Stimulated activated naive CD8-positive, alpha-beta T cell treated with anti-CD3 and anti-CD28 coated beads, Interleukin-15, Interleukin-2, amounts not matched to agents 100 ng/mL and 50 ng/mL, for 24 hours (primary cell): ENCODE data around the gene RBM20.
"Not testable (repeated sequence)": the region's sequence is repeated elsewhere in the genome, so short reads cannot be mapped to it uniquely, and the experiment has no call there.

Experiments
- H3K27ac Mint-ChIP-seq: one replicate; pipeline ENCODE4 v1.8.0; 2021; ENCODE audit warnings: mild to moderate bottlenecking, mixed read lengths
- H3K27me3 Mint-ChIP-seq: one replicate; pipeline ENCODE4 v1.8.0; 2021; ENCODE audit warnings: mixed read lengths
- H3K36me3 Mint-ChIP-seq: one replicate; pipeline ENCODE4 v1.8.0; 2021; ENCODE audit warnings: low read depth, mixed read lengths
- H3K4me1 Mint-ChIP-seq: one replicate; pipeline ENCODE4 v1.8.0; 2021; ENCODE audit warnings: low read depth, mixed read lengths
- H3K4me3 Mint-ChIP-seq: one replicate; pipeline ENCODE4 v1.8.0; 2021; ENCODE audit warnings: mild to moderate bottlenecking, mixed read lengths
- H3K9me3 Mint-ChIP-seq: one replicate; pipeline ENCODE4 v1.8.0; 2021; ENCODE audit warnings: mixed read lengths

The RBM20 gene

GRCh38 chr10:110617425-110618229 lies 26.5 kb upstream of the RBM20 start:
- H3K27ac Mint-ChIP-seq = peak overlapping the region; percentile 96
- H3K4me3 Mint-ChIP-seq = peak overlapping the region; percentile 49
- H3K4me1 Mint-ChIP-seq = peaks cover 71% of the 10 kb centered on the region
- H3K27me3 Mint-ChIP-seq = no peaks in the 10 kb centered on the region
- no peaks in the 10 kb centered on the region for H3K36me3 Mint-ChIP-seq
- H3K9me3 Mint-ChIP-seq = no peaks in the 10 kb centered on the region

- H3K4me1 Mint-ChIP-seq = peaks cover 65% of the 10 kb centered on the region
- H3K27ac Mint-ChIP-seq = peak overlapping the region; percentile 96
- H3K9me3 Mint-ChIP-seq = no peaks in the 10 kb centered on the region
- H3K27me3 Mint-ChIP-seq = no peaks in the 10 kb centered on the region
- H3K36me3 Mint-ChIP-seq = no peaks in the 10 kb centered on the region
- H3K4me3 Mint-ChIP-seq = peak overlapping the region; percentile 49
These were observed 25.9 kb upstream of the RBM20 start for GRCh38 chr10:110618230-110618610.

DNA sequence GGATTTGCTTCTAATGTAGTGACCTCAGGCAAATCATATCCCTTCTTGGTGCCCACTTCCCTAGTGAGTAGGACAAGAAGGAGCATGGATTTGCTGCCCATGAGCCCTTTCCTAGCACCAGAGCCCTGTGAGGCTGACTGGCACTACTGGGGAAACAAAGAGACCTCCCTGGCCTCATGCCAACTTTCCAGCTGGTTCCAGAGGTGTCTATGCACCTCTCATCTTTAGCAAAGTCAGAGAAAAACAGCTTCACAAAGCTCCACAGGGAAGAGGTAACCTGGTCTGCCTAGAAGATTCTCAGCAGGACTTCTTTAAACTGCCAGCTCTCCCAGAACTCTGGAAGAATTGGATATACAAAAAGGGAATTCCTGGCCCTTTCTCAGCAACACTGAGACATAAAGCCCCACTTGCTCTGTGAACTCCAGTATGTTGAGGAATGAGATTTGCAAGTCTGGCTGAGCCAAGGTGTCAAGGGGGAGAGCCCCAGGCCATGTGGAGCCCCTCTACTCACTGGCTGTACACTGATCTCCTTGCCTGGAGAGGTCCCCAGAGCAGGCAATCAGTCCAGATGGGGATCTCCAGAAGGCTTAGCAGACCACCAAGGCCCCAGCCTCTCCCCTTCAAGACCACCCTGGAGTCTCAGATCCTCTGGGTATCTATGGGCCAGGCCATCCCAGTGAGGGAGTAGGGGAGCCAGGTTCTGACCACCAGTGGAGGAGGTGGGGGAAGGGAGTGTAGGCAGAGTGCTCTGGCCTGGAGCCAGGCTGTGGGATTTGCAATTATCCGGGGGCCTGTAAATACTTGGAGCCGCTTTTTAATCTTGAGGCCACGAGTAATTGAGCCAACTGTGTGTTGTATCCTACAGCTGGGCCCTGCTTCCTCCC lies 24.4 kb upstream of the RBM20 start:
- Mint-ChIP-seq H3K36me3 (no peaks in the 10 kb centered on the region), H3K4me1 (peaks cover 50% of the 10 kb centered on the region), H3K4me3 (no peak overlapping the region), H3K27ac (no peak overlapping the region), H3K9me3 (no peaks in the 10 kb centered on the region), H3K27me3 (no peaks in the 10 kb centered on the region)

- H3K27ac Mint-ChIP-seq = no peak overlapping the region
- H3K4me3 Mint-ChIP-seq = no peak overlapping the region
- H3K4me1 Mint-ChIP-seq = peaks cover 44% of the 10 kb centered on the region
- H3K9me3 Mint-ChIP-seq = no peaks in the 10 kb centered on the region
- H3K36me3 Mint-ChIP-seq = no peaks in the 10 kb centered on the region
- H3K27me3 Mint-ChIP-seq = peaks cover 2% of the 10 kb centered on the region
These were observed 23.8 kb upstream of the RBM20 start for GRCh38 chr10:110620398-110620719.

GRCh38 chr10:110623316-110623715 lies 20.8 kb upstream of the RBM20 start:
- Mint-ChIP-seq H3K27me3 (peaks cover 12% of the 10 kb centered on the region), H3K4me1 (peaks cover 14% of the 10 kb centered on the region)
- H3K9me3 Mint-ChIP-seq, H3K36me3 Mint-ChIP-seq, H3K27ac Mint-ChIP-seq, H3K4me3 Mint-ChIP-seq: not testable (repeated sequence)

- H3K4me3 Mint-ChIP-seq = no peak overlapping the region
- peaks cover 23% of the 10 kb centered on the region for H3K27me3 Mint-ChIP-seq
- H3K27ac Mint-ChIP-seq = no peak overlapping the region
- no peaks in the 10 kb centered on the region for H3K4me1 Mint-ChIP-seq
- no peaks in the 10 kb centered on the region for H3K36me3 Mint-ChIP-seq
- no peaks in the 10 kb centered on the region for H3K9me3 Mint-ChIP-seq
These were observed 18.7 kb upstream of the RBM20 start for GRCh38 chr10:110625356-110625894.

DNA sequence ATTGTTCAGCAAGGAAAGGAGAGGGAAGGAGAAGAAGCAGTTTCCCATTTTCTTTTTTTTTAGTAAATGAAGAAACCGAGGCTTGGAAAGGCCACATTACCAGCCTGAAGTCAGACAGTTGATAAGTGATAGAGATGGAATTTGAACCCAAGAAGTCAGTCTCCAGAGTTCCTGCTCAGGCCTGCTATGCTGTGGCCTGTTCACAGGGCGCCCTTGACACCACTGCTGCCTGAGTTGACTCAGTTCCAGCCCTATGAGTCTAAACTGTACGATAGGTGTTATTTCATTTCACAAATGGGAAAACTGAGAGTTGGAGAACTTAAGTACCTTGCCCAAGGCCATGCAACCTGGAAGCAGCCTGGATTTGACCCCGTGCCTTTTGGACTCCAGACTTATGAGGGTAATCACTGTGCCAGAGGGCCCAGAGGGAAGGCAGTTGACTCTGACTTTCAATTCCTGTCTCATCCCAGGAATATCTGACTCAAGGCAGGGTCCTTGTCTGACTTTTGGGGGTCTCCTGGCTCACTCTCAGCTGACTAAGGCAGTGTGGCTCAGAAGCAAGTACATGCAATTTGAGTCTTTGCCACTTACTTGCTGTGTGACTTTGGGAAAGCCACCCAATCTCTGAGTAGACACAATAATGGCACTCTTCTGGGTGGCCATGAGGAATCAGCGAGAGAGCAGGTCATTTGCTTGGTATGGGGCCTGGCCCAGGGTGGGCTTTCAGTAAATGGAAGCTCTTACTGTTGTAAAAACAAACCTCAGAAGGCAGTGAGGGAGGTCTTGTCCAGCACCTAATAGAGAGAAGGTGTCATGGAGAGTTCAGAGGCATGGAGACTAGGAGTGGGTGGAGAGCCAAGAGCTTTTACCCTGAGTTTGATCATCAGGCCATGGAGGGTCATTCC lies 17.9 kb upstream of the RBM20 start:
- no peaks in the 10 kb centered on the region for H3K4me1 Mint-ChIP-seq
- no peak overlapping the region for H3K4me3 Mint-ChIP-seq
- no peak overlapping the region for H3K27ac Mint-ChIP-seq
- H3K27me3 Mint-ChIP-seq = peaks cover 23% of the 10 kb centered on the region
- H3K9me3 Mint-ChIP-seq = no peaks in the 10 kb centered on the region
- no peaks in the 10 kb centered on the region for H3K36me3 Mint-ChIP-seq

DNA sequence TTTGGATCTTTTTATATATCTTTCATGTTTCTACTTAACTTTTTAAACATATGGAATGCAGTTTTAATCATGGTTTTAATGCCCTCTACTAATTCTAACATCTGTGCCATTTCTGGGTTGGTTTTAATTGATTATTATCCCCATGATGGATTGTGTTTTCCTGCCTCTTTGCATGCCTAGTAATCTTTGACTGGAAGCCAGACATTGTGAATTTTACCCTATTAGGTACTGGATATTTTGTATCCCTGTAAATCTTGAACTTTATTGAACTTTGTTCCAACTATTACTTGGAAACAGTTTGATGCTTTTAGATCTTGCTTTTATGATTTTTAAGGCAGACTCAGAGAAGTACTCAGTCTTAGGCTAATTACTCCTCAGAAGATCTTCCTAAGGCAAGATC lies 16.0 kb upstream of the RBM20 start:
- Mint-ChIP-seq H3K4me3 (no peak overlapping the region), H3K9me3 (no peaks in the 10 kb centered on the region), H3K27me3 (peaks cover 23% of the 10 kb centered on the region), H3K36me3 (no peaks in the 10 kb centered on the region), H3K27ac (no peak overlapping the region), H3K4me1 (no peaks in the 10 kb centered on the region)

GRCh38 chr10:110629680-110630191 lies 14.4 kb upstream of the RBM20 start:
- Mint-ChIP-seq H3K36me3 (no peaks in the 10 kb centered on the region), H3K4me3 (no peak overlapping the region), H3K27ac (no peak overlapping the region), H3K9me3 (no peaks in the 10 kb centered on the region), H3K27me3 (peaks cover 23% of the 10 kb centered on the region), H3K4me1 (no peaks in the 10 kb centered on the region)

DNA sequence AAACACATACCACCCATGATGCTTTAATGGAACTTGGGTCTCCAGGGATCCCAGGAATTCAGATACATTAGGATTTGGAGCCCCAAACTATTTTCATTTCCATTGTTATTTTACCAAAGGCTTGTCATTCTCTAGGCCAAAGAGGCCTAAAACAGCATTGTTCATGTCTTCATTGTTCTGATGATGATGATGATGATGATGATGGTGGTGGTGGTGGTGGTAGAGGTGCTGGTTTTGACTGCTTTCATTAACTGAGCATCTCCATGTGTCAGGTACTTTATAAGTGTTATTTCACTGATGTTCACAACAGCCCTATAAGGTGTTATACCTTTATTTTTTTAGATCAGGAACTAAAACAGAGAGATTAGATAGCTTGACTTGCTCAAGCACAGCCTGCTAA lies 12.2 kb upstream of the RBM20 start:
- H3K4me1 Mint-ChIP-seq = no peaks in the 10 kb centered on the region
- no peak overlapping the region for H3K27ac Mint-ChIP-seq
- no peaks in the 10 kb centered on the region for H3K9me3 Mint-ChIP-seq
- peaks cover 14% of the 10 kb centered on the region for H3K27me3 Mint-ChIP-seq
- no peaks in the 10 kb centered on the region for H3K36me3 Mint-ChIP-seq
- no peak overlapping the region for H3K4me3 Mint-ChIP-seq

DNA sequence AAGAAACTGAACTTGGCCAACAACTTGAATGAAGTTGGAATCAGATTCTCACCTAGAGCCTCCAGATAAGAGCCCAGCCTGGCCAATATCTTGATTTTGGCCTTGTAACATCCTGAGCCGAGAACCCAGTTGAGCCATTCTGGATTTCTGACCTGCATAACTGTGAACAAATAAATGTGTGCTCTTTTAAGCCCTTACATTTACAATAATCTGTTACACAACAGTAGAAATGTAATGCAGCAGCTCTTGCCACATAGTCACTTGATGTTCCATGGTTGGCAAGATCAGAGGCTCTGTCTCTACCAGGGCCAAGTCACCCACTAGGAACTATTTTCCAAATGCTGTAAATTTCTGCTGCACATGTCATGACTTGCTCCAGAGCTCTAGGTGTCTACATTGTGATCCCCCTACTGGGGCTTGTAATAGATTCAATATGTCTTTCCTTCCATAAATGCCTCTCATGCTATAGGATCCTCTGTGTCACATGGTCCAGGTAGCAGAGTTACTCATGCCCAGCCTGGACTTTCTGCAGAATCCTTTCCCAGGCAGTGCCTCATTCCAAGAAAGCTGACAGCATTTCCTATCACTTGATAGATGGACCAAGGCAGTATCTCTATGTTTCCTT lies 11.4 kb upstream of the RBM20 start:
- Mint-ChIP-seq H3K4me3 (no peak overlapping the region), H3K27ac (no peak overlapping the region), H3K27me3 (peaks cover 12% of the 10 kb centered on the region), H3K36me3 (no peaks in the 10 kb centered on the region), H3K9me3 (no peaks in the 10 kb centered on the region), H3K4me1 (no peaks in the 10 kb centered on the region)

- Mint-ChIP-seq H3K36me3 (no peaks in the 10 kb centered on the region), H3K4me3 (no peak overlapping the region), H3K4me1 (no peaks in the 10 kb centered on the region), H3K27ac (no peak overlapping the region), H3K9me3 (no peaks in the 10 kb centered on the region), H3K27me3 (peaks cover 7% of the 10 kb centered on the region)
These were observed 9.5 kb upstream of the RBM20 start for GRCh38 chr10:110634527-110635209.

DNA sequence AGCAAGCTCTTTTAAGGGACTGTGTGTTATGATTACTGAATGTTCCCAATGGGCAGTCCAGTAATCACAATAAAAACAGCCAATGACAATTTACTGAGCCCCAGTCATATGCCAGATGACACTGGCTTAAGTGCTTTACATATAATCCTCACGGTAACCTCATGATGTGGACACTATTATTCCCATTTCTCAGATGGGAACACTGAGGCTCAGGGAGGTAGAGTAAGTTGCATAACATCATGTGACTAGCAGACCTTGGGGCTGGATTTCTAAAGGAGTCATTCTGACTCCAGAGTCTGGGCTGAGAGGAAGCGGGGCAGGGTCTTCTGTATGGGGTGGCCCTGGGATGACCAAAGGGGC lies 7.6 kb upstream of the RBM20 start:
- Mint-ChIP-seq H3K36me3 (no peaks in the 10 kb centered on the region), H3K27me3 (peaks cover 18% of the 10 kb centered on the region), H3K4me1 (peaks cover 9% of the 10 kb centered on the region), H3K27ac (no peak overlapping the region), H3K4me3 (no peak overlapping the region), H3K9me3 (no peaks in the 10 kb centered on the region)
